ENCODE measurements around the gene ZNF654.

DNA sequence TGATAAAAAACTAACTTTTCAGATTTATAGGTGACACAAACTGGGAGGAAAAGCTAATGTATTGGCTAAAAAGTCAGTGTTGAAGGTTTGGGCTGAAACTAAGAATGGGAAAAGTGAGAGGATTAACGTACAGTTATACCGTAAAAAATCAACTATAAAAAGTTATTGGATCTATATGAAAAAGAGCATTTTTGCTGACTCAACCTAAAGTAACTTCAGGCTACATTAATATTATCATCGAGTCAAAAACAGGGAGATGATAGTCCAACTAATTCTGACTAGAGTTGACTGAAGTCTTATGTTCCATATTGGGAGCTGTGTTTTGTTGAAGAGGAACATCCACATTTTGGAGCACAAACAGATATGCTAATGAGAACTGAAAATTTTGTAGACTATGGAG lies 19.9 kb downstream of the ZNF654 start:
- TF ChIP-seq, protein P1, sequence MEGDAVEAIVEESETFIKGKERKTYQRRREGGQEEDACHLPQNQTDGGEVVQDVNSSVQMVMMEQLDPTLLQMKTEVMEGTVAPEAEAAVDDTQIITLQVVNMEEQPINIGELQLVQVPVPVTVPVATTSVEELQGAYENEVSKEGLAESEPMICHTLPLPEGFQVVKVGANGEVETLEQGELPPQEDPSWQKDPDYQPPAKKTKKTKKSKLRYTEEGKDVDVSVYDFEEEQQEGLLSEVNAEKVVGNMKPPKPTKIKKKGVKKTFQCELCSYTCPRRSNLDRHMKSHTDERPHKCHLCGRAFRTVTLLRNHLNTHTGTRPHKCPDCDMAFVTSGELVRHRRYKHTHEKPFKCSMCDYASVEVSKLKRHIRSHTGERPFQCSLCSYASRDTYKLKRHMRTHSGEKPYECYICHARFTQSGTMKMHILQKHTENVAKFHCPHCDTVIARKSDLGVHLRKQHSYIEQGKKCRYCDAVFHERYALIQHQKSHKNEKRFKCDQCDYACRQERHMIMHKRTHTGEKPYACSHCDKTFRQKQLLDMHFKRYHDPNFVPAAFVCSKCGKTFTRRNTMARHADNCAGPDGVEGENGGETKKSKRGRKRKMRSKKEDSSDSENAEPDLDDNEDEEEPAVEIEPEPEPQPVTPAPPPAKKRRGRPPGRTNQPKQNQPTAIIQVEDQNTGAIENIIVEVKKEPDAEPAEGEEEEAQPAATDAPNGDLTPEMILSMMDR (IDR thresholded peaks at IDR 0.05; ENCODE audit: low read length) = no peak
- TF ChIP-seq EZH2phosphoT487 (IDR thresholded peaks at IDR 0.05; ENCODE audit: low read length) (no peak), EZH2 (optimal IDR thresholded peaks at IDR 0.05; ENCODE audit: low read depth, low read length) (no peak)

All from MM.1S (cell line).